HG02973 (cell line): ENCODE results near the gene UVSSA.
"Not testable (repeated sequence)": the region's sequence is repeated elsewhere in the genome, so short reads cannot be mapped to it uniquely, and the experiment has no call there.

ENCODE experiments used
- ATAC-seq: cut with Tn5 transposase; IDR thresholded peaks from one replicate; pipeline ENCODE4 v1.9.1; 2021; ENCODE audit warnings: moderate library complexity; ENCODE audit not compliant: unreplicated experiment

The UVSSA gene

DNA sequence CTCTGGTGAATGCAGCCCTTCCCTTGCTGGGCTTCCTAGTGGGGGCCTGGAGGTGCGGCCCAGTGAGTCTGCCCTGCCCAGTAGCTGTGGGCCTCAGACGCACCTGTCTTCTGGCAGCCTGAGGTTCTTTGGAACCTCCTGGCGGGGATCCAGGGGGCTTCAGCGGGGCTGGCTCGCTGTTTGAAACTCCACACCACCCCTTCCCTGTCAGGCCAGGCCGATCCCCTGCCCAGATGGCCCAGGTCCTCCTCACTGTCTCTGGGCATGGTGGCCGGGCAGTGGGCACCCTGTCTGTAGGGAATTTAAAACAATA, 69.9 kb downstream of the UVSSA start:
- ATAC-seq, result no peak

DNA sequence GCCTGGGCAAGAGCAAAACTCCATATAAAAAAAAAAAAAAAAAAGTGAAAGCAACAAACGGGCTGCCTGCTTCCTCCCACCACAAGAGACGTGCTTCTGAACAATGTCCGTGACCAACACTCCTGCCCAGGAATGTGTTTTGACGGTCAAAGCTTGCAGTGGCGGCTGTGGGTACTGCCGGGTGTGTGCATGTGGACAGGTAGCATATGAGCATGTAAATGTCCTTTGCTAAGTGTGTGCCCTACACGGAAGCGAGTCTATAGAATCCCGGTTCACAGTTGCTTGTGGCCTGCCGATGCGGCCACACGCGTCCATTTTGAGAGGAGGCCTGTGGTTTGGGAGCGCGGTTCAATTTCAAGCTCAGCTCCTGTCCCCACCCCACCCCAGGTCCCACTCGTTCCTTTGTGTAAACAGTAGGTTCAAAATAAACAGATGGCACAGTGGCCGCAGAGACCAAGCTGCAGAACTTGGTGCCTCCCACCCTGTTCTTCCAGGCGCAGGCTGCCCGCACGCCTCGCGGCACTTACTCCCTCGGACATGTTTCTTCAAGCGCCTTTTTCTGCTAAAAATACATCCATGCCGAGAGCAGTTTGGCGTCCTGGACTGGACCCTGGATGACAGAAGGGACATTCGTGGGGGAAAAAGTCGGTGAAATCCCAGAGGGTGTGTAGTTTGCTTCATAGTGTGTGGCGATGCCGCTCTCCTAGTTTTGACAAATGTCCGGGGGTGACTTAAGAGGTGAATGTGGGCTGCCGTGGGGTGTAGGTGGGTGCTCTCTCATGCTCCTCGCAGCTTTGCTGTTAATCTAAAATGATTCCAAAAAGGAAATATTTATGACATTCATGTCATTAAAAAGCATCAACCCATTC, 70.7 kb downstream of the UVSSA start:
- no peak for ATAC-seq

DNA sequence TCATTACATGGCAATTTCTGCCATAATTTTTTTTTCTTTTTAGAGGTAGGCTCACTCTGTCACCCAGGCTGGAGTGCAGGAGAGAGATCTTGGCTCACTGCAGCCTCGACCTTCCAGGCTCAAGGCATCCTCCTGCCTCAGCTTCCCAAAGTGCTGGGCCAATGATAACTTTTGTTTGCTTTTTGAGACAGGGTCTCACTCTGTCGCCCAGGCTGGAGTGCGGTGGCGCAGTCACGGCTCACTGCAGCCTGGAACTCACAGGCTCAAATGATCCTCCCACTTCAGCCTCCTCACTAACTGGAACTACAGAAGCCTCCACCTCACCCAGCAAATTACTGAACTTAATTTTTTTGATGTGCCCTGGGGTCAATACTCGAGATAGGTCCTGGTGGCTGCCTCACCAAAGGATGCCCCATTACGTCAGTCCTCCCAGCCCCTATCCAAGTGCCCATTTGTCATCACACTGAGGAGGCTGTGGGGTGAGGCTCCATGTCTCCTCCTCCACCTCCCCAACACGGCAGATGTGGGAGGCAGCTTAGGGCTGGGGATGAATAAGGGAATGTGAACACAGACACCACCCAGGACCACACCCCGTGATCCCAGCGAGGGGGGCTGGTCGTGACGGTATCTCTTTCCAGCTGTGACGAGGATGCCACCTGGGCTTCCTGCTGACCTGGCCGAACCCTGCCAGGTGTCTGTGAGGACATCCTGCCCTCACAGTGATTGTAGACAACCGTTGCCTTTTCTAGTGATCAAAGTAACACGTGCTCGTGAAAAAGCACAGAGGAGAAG, 71.7 kb downstream of the UVSSA start:
- ATAC-seq, result no peak

DNA sequence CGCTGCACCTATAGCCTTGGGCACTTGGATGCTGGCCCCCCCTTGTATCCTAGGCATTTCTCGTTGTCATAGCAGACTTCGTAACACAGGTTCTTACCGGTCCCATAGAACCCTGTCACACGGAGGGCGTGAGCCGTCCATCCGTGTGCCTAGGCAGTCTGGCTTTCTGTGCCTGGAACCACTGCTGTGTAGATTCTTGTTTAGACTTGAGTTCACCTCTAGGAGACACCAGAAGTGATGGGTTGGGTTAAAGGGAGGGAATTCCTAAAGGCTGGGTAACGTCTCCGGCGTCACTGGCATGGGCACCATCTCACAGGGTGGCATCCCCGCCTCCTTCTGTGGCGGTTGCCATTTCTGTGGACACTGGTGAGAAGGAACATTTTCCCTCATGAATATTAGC, 72.7 kb downstream of the UVSSA start:
- ATAC-seq, result no peak

DNA sequence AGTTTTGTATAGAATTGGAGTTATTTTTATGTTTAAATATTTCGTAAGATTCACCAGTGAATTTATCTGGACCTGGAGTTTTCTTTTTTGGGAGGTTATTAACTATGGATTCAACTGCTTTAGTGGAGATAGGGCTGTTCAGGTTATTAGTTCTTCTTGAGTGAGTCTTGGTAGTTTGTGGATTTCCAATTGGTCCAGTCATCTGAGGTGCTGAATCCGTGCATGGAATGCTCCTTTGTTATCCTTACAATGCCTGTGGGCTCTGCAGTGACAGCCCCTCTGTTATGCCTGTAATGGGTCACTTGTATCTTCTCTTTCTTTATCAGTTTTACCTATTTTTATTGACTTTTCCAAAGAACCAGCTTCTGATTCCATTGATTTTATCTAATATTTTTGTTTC, 74.6 kb downstream of the UVSSA start:
- ATAC-seq, result no peak

DNA sequence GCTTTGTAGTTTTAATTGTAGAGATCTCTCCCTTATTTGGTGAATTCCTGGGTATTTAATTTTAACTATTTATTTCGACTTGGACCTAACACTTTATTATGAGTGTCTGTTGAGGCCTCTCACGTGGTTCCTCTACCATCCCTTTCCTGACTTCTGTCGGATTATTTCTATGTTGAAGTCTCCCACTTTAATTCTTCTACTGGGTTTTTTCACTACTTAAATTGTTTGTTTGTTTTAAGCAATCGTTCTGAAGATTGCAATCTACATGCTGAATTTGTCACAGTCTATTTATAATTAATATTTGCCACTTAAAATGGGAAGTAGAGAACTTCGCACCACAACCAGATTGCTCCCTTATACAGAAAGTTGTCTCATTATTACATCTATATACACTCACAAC, 80.0 kb downstream of the UVSSA start:
- ATAC-seq, result no peak

DNA sequence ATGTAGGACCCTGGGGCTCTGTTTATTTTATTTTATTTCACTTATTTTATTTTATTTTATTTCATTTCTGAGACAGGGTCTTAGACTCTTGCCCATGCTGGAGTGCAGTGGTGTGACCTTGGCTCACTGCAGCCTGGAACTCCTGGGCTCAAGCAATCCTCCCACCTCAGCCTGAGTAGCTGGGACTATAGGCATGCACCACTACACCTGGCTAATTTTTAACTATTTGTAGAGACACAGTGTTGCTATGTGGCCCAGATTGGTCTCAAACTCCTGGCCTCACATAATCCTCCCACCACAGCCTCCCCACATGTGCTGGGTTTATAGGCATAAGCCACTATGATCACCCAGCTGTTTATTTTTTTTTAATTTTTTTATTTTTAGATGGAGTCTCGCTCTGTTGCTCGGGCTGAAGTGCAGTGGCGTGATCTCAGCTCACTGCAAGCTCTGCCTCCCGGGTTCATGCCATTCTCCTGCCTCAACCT, 96.7 kb downstream of the UVSSA start:
- not testable (repeated sequence) for ATAC-seq
